ENCODE results near the gene ASCL5. TPM values are rescaled to one million over a fixed set of nuclear protein-coding genes. Genes with fewer than 3 reads are reported as not detected.

ASCL5 gene
- total and polyA plus RNA-seq, 10 of the 15 experiments (the other 5 are each of a cell fraction or from before 2014, with no cell fraction given) = 0.04 TPM; not detected in 9

GRCh38 chr1:201108614-201109013 lies 18.4 kb downstream of the ASCL5 start:
- H3K79me2 ChIP-seq (ENCODE audit: control insufficient read depth, insufficient read depth, low read length) = no peaks in the 10 kb centered on the region
- TF ChIP-seq MEF2A (IDR thresholded peaks at IDR 0.05; ENCODE audit: insufficient read depth, low read depth, low read length) (no peak), MEF2B (IDR thresholded peaks at IDR 0.05; ENCODE audit: partially characterized antibody, poor library complexity, severe bottlenecking) (peak; percentile 70), SP1 (IDR thresholded peaks at IDR 0.05; ENCODE audit: low read depth, low read length) (no peak), IKZF1 (conservative IDR thresholded peaks at IDR 0.05) (peak; percentile 41; the same call in 1 of the 2 replicates), IKZF2 (IDR thresholded peaks at IDR 0.05) (peak in 1 of 2 experiments; percentile 17; a peak in 1 of 4 replicates)
- no TSS peak for BruUV-seq (replicated peaks)
- no peak overlapping the region for H3K4me3 ChIP-seq
- intact Hi-C loops (cut with micrococcal nuclease; ENCODE audit: unreplicated experiment) = no loop called here
- CTCF ChIA-PET = interaction anchor here (1.3 to 3.7 kb wide), 3 partner anchors 11 to 29 kb away, joined by 3 to 17 read pairs (median 3); no protein-coding TSS in a partner anchor
- FAIRE-seq (no peak), DNase-seq (ENCODE audit: low read depth, low spot score) (no peak), ATAC-seq (peak; percentile 69)
- H3K27me3 ChIP-seq (replicated peaks in 1 of 2; ENCODE audit: control insufficient read depth in 2 of 2, insufficient read depth in 2 of 2, low read length in 1 of 2) = peaks cover 0 to 3% of the 10 kb centered on the region in 2 experiments; a peak in 2 of 4 replicates
- H3K4me2 ChIP-seq (ENCODE audit: control insufficient read depth, insufficient read depth) = no peak overlapping the region
- no peaks in the 10 kb centered on the region for H3K4me1 ChIP-seq (ENCODE audit: control insufficient read depth, insufficient read depth, low read length)
- in situ Hi-C loops (cut with MboI) = no loop called here
- no peaks in the 10 kb centered on the region for H4K20me1 ChIP-seq (ENCODE audit: control insufficient read depth, insufficient read depth)
- WGBS (ENCODE audit: insufficient coverage, insufficient replicate concordance, low lambda C conversion rate, missing lambda C conversion rate) = 0% methylated on average over 1 of the region's 1 CpG
- POLR2A ChIA-PET = no interaction called here
- H2AFZ ChIP-seq (ENCODE audit: control insufficient read depth, low read depth, low read length) = no peak overlapping the region
- no peaks in the 10 kb centered on the region for H3K36me3 ChIP-seq (ENCODE audit: control insufficient read depth in 2 of 2, insufficient read depth in 2 of 2, low read length in 1 of 2)
- H3K27ac ChIP-seq (ENCODE audit: control insufficient read depth, insufficient read depth) = no peak overlapping the region
- H3K9ac ChIP-seq (ENCODE audit: control insufficient read depth, insufficient read depth, low read length) = no peak overlapping the region
- SMC1A ChIA-PET (ENCODE audit: uncharacterized antibody, unreplicated experiment) = interaction anchor here (1.8 kb wide), 1 partner anchor 137 kb away, joined by 4 read pairs; no protein-coding TSS in a partner anchor
- RAD21 ChIA-PET (ENCODE audit: unreplicated experiment) = interaction anchor here (0.5 kb wide), 1 partner anchor 63 kb away, joined by 3 read pairs; no protein-coding TSS in a partner anchor
- no peaks in the 10 kb centered on the region for H3K9me3 ChIP-seq (replicated peaks; ENCODE audit: control insufficient read depth, insufficient read depth, low read length)

DNA sequence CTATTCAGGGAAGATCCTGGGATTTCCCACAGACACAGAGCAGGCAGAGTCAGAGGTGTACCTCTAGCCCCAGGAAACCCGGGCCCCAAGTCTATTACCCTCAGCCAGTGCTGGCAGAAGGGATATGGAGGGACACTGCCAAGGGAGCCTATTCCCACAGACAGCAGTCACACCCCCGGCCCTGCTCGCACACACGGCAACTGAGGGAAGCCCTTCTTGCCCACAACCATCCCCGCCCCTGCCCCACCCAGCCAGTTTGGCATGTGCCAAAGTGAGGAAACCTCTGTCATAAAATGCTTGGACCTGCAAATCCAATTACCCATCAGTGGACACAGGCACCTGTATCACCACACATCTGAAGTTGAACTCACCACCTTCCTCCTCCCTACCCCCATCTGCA lies 21.3 kb downstream of the ASCL5 start:
- intact Hi-C loops (cut with micrococcal nuclease; ENCODE audit: unreplicated experiment) (no loop called here), in situ Hi-C loops (cut with MboI) (no loop called here)
- no peak for TF ChIP-seq NKRF (conservative IDR thresholded peaks at IDR 0.05)
- TF ChIP-seq HDAC2 (IDR thresholded peaks at IDR 0.05) = no peak
- no peak for TF ChIP-seq SP1 (IDR thresholded peaks at IDR 0.05; ENCODE audit: low read depth, low read length)
- no peak for TF ChIP-seq MAX (IDR thresholded peaks at IDR 0.05; ENCODE audit: low read depth, low read length)
- no peak for TF ChIP-seq ZSCAN29 (IDR thresholded peaks at IDR 0.05)
- TF ChIP-seq, protein P1, sequence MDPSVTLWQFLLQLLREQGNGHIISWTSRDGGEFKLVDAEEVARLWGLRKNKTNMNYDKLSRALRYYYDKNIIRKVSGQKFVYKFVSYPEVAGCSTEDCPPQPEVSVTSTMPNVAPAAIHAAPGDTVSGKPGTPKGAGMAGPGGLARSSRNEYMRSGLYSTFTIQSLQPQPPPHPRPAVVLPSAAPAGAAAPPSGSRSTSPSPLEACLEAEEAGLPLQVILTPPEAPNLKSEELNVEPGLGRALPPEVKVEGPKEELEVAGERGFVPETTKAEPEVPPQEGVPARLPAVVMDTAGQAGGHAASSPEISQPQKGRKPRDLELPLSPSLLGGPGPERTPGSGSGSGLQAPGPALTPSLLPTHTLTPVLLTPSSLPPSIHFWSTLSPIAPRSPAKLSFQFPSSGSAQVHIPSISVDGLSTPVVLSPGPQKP (IDR thresholded peaks at IDR 0.05; ENCODE audit: low read depth, low read length) = no peak
- no peaks in the 10 kb centered on the region for H3K9me3 ChIP-seq (replicated peaks; ENCODE audit: control insufficient read depth, insufficient read depth, low read length)
- peaks cover 0 to 2% of the 10 kb centered on the region in 2 experiments; a peak in 2 of 4 replicates for H3K27me3 ChIP-seq (replicated peaks in 1 of 2; ENCODE audit: control insufficient read depth in 2 of 2, insufficient read depth in 2 of 2, low read length in 1 of 2)
- H3K4me3 ChIP-seq = no peak overlapping the region
- ChIA-PET SMC1A (ENCODE audit: uncharacterized antibody, unreplicated experiment) (no interaction called here), CTCF (no interaction called here), RAD21 (ENCODE audit: unreplicated experiment) (no interaction called here), POLR2A (no interaction called here)
- no peaks in the 10 kb centered on the region for H3K36me3 ChIP-seq (ENCODE audit: control insufficient read depth in 2 of 2, insufficient read depth in 2 of 2, low read length in 1 of 2)
- BruUV-seq (replicated peaks) = no TSS peak
- no peak for DNase-seq (ENCODE audit: low read depth, low spot score)
- no peak overlapping the region for H3K27ac ChIP-seq (ENCODE audit: control insufficient read depth, insufficient read depth)
- 0% methylated on average over 3 of the region's 5 CpGs for WGBS (ENCODE audit: insufficient coverage, insufficient replicate concordance, low lambda C conversion rate, missing lambda C conversion rate)
- H3K79me2 ChIP-seq (ENCODE audit: control insufficient read depth, insufficient read depth, low read length) = no peaks in the 10 kb centered on the region
- H3K4me1 ChIP-seq (ENCODE audit: control insufficient read depth, insufficient read depth, low read length) = no peaks in the 10 kb centered on the region
- no peak for ATAC-seq
- H4K20me1 ChIP-seq (ENCODE audit: control insufficient read depth, insufficient read depth) = no peaks in the 10 kb centered on the region
- FAIRE-seq = no peak
- no peak overlapping the region for H2AFZ ChIP-seq (ENCODE audit: control insufficient read depth, low read depth, low read length)
- no peak overlapping the region for H3K9ac ChIP-seq (ENCODE audit: control insufficient read depth, insufficient read depth, low read length)
- no peak overlapping the region for H3K4me2 ChIP-seq (ENCODE audit: control insufficient read depth, insufficient read depth)
